GM23338 (cell line): ENCODE measurements around the gene POLR3F.

Experiments
- CREB1 ChIP-seq: fragments of 250-450 bp; sonication (Bioruptor Pico); IDR thresholded peaks from 2 replicates; pipeline ENCODE4 v1.5.0; 2020; ENCODE audit warnings: low read depth, mild to moderate bottlenecking, moderate library complexity
- ETS1 ChIP-seq: IDR thresholded peaks from 2 replicates; pipeline ENCODE4 v1.6.1; 2016; ENCODE audit warnings: antibody characterized with exemption
- EZH2 ChIP-seq: fragments of 200-600 bp; sonication (generic); IDR thresholded peaks from one replicate; pipeline ENCODE4 v1.8.0; 2017; ENCODE audit warnings: antibody characterized with exemption, mild to moderate bottlenecking, low read depth; ENCODE audit not compliant: unreplicated experiment
- EZH2phosphoT487 ChIP-seq: fragments of 200-600 bp; sonication (generic); IDR thresholded peaks from one replicate; pipeline ENCODE4 v1.8.1; 2018; ENCODE audit warnings: antibody characterized with exemption; ENCODE audit not compliant: unreplicated experiment
- JUNB ChIP-seq: IDR thresholded peaks from one replicate; pipeline ENCODE4 v1.6.1; 2016; ENCODE audit warnings: antibody characterized with exemption; ENCODE audit not compliant: unreplicated experiment
- NANOG ChIP-seq: IDR thresholded peaks from 2 replicates; pipeline ENCODE4 v1.6.1; 2016; ENCODE audit warnings: antibody characterized with exemption, borderline replicate concordance
- POLR2AphosphoS5 ChIP-seq: IDR thresholded peaks from 2 replicates; pipeline ENCODE4 v1.6.1; 2016; ENCODE audit warnings: antibody characterized with exemption, low read depth
- STAT1 ChIP-seq: IDR thresholded peaks from one replicate; pipeline ENCODE4 v1.6.1; 2016; ENCODE audit warnings: antibody characterized with exemption; ENCODE audit not compliant: unreplicated experiment
- ZNF114 ChIP-seq: fragments of 250-450 bp; sonication (Bioruptor Pico); IDR thresholded peaks from 2 replicates; pipeline ENCODE4 v1.5.0; 2020; ENCODE audit warnings: mild to moderate bottlenecking, moderate library complexity
- TF ChIP-seq, protein P1 (sequence below), 2 experiments: fragments of 200-600 bp in 1 of 2; sonication (generic) in 1 of 2; conservative IDR thresholded peaks; 2 replicates each; pipeline versions ENCODE4 v1.5.1 to v1.6.1; 2016 to 2017; ENCODE audit warnings: antibody characterized with exemption in 2 of 2, low read depth in 2 of 2, mild to moderate bottlenecking in 2 of 2, moderate library complexity in 1 of 2
- TF ChIP-seq, protein P2 (sequence below): IDR thresholded peaks from one replicate; pipeline ENCODE4 v1.6.1; 2018; ENCODE audit warnings: antibody characterized with exemption; ENCODE audit not compliant: unreplicated experiment

DNA sequence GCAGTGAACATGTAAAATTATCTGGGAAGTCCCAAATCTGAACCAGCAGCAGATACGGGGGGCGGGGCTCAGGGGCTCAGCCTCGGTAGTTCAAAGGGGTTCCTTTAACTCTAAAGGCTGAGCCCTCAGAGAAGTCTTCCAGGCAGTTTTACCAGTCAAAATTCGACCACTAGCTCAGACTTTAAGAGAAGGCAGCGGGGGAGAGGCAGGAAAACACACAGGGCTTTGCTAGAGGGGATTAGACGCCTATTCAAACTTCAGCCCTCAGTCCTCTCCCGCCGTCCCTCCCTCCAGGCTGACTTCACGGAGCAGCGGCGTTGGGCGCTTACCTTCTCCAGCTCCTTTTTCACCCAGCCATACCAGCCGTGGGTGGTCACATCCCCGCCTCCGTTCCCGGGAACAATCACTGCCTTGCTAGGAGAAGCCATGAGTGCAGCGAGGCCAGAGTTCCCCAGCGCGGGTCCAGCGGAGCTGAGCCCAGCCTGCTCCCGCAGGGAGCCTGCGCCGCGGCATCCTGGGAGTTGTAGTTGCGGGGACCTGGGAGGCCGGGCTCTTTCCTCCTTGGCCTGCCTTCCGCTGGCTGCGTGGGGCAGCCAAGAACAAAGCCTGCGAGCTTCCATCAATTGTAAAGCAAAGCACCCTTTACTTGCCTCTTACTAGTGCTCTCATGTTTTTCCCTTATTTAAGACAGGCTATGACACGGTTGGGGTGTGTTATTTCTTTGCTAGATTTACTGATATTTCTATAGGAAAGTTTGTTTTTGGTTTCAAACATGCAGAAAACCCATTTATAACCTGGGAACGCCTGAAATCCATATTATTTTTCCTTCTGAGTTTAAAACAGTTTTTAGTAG is 29.8 kb downstream of the POLR3F start, which contains the start of gene RBBP9:
- TF ChIP-seq POLR2AphosphoS5 (peak; percentile 90), EZH2 (no peak), JUNB (no peak), EZH2phosphoT487 (no peak), STAT1 (no peak), ZNF114 (CRISPR knock-in tag) (no peak), CREB1 (CRISPR knock-in tag) (no peak), ETS1 (peak; percentile 88), NANOG (no peak; the same call in 1 of the 2 replicates)
- TF ChIP-seq, protein P1, sequence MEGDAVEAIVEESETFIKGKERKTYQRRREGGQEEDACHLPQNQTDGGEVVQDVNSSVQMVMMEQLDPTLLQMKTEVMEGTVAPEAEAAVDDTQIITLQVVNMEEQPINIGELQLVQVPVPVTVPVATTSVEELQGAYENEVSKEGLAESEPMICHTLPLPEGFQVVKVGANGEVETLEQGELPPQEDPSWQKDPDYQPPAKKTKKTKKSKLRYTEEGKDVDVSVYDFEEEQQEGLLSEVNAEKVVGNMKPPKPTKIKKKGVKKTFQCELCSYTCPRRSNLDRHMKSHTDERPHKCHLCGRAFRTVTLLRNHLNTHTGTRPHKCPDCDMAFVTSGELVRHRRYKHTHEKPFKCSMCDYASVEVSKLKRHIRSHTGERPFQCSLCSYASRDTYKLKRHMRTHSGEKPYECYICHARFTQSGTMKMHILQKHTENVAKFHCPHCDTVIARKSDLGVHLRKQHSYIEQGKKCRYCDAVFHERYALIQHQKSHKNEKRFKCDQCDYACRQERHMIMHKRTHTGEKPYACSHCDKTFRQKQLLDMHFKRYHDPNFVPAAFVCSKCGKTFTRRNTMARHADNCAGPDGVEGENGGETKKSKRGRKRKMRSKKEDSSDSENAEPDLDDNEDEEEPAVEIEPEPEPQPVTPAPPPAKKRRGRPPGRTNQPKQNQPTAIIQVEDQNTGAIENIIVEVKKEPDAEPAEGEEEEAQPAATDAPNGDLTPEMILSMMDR (conservative IDR thresholded peaks at IDR 0.05; ENCODE audit: low read depth in 2 of 2) = no peak
- TF ChIP-seq, protein P2, sequence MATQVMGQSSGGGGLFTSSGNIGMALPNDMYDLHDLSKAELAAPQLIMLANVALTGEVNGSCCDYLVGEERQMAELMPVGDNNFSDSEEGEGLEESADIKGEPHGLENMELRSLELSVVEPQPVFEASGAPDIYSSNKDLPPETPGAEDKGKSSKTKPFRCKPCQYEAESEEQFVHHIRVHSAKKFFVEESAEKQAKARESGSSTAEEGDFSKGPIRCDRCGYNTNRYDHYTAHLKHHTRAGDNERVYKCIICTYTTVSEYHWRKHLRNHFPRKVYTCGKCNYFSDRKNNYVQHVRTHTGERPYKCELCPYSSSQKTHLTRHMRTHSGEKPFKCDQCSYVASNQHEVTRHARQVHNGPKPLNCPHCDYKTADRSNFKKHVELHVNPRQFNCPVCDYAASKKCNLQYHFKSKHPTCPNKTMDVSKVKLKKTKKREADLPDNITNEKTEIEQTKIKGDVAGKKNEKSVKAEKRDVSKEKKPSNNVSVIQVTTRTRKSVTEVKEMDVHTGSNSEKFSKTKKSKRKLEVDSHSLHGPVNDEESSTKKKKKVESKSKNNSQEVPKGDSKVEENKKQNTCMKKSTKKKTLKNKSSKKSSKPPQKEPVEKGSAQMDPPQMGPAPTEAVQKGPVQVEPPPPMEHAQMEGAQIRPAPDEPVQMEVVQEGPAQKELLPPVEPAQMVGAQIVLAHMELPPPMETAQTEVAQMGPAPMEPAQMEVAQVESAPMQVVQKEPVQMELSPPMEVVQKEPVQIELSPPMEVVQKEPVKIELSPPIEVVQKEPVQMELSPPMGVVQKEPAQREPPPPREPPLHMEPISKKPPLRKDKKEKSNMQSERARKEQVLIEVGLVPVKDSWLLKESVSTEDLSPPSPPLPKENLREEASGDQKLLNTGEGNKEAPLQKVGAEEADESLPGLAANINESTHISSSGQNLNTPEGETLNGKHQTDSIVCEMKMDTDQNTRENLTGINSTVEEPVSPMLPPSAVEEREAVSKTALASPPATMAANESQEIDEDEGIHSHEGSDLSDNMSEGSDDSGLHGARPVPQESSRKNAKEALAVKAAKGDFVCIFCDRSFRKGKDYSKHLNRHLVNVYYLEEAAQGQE = no peak
